GM19023 (cell line): Measurements from ENCODE around the gene ZNF746.
"Not testable (repeated sequence)": the region's sequence is repeated elsewhere in the genome, so short reads cannot be mapped to it uniquely, and the experiment has no call there.

Experiments
- ATAC-seq: cut with Tn5 transposase; IDR thresholded peaks from one replicate; pipeline ENCODE4 v1.9.1; 2021; ENCODE audit warnings: mild to moderate bottlenecking, moderate library complexity; ENCODE audit not compliant: unreplicated experiment

The ZNF746 gene

DNA sequence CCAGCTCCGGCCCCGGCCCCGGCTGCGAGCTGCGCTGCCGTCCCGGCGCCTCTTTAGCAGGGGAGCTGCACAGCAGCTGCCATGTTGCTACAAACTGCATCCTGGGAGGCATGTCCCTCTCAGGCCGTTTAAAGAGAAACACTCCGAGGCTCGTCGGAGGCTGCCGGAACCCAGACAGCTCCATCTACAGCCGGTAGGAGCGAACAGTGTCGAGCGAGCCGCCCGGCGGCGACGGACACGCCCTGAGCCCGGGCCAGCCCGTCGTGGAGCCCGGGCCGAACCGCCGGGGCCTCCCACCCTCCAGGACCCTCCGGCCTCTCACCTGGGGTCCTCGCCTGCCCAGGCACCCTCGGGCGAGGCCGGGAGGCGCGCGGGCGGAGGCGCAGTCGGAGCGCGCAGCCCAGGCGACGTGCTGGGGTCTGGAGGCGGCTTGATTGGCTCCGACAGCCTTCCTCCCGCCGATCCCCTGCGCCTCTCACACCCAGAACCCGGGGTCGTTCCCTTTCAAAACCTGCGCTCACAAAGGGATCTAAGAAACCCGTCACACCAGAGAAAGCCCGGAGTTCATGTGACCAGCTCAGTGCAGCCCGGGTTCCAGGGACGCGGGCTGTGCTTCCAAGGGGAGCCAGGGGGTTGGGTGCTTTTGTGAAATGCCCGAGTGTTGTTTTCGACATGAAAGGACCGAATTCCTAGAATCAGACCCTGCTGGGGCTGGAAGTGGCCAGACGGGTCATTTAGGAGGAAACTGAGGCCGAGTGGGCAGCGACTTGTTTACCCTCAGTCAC is 36.9 kb downstream of the ZNF746 start, which contains the start of gene ZNF777:
TSS of gene ZNF777 (minus strand) at position 570 of the 785 bp plus-strand sequence. CDS start 5,040 bp downstream, outside the sequence.
- peak; percentile 94 for ATAC-seq

DNA sequence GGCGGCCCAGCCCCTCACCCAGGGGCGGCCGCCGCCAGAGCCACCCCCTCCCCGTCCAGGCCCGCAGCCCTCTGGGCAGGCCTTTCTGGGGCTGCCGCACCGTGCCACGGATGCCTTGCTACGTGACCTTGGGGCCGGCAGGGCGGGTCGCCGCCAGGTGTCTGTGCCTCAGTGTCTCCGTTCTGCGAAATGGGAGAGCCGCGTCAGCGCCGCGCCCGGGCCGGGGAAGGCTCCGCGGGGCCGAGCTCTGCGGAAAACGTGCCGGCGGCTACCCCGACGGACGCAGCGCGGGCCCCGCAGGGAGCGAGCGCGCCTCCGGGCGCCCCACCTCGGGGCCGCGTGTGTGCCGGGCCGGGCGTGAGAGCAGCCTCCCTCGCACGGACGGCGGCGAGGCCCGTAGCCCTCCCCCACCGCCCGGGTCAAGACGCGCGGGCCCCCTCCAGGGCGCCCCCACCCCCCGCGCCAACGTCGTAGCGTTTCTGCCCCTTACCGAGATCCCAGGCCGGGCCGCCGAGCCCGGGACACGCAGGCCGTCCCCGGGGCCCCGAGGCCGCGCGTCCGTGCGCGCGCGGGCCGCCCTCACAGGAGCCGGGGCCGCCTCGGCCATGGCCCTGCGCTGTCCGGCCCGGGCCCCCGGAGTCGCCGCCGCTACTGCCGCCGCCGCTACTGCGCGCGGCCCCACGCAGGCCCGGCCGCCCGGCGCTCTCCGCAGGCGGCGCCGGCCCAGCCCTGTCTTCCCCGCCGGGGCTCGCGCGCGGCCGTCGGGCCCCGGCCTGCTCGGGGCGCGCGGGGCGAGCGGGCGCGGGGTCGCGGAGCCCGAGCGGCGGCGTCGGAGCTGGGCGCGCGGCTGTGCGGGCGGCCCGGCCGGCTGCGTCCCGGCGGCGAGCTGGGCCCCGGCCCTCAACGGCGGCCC is 37.8 kb downstream of the ZNF746 start:
- peak; percentile 33 for ATAC-seq

DNA sequence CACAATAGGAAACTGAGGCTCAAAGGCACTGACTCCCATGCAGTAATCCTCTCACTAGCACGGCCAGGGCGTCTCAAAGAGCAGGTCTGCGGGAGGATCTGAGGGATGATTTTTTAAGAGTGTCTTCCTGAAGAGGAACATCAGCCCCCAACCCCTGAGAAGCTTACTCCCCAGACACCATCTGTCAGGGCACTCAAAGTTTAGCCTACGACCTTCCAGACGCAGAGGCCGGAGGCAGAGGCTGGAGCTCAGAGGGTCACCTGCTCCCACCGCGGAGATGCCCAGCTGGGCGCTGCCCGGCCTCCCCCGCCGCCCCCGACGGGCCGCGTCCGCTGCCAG is 38.4 kb downstream of the ZNF746 start:
- ATAC-seq: no peak

DNA sequence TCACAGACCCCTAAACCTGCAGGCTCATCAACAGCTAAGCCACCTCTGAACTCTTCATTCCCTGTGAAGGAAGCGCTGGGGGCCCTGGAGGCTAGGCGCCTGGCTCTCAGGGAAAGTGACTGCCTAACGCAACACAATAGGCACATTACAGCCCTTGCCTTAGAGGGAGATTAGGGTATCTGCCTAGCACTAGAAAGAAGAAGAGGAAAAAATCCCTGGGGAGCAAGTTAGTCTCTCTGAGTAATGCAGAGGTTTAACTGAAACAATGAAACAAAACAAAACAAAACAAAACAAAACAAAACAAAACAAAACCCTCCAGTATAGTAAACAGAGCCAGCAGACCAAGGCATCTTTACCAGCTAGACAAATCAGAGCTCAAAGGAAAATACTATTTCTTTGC is 39.4 kb downstream of the ZNF746 start:
- ATAC-seq: no peak

DNA sequence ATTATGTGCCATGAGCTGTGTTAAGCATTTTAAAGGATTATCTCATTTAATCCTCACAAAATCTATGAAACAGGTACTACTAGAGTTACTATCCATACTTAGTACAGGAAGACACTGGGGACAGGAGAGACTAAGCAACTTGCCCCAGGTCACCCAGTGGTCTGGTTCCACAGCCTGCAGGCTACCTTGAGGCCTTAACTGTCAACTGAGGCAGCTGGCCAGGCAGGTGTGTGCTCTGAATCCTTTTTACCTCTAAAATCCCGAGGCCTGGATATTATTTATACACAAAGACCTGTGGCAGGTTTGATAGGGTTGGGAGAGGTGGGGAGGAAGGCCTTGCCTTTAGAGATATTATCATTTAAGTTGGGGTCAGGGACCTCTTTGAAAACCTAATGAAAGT is 39.8 kb downstream of the ZNF746 start:
- no peak for ATAC-seq

DNA sequence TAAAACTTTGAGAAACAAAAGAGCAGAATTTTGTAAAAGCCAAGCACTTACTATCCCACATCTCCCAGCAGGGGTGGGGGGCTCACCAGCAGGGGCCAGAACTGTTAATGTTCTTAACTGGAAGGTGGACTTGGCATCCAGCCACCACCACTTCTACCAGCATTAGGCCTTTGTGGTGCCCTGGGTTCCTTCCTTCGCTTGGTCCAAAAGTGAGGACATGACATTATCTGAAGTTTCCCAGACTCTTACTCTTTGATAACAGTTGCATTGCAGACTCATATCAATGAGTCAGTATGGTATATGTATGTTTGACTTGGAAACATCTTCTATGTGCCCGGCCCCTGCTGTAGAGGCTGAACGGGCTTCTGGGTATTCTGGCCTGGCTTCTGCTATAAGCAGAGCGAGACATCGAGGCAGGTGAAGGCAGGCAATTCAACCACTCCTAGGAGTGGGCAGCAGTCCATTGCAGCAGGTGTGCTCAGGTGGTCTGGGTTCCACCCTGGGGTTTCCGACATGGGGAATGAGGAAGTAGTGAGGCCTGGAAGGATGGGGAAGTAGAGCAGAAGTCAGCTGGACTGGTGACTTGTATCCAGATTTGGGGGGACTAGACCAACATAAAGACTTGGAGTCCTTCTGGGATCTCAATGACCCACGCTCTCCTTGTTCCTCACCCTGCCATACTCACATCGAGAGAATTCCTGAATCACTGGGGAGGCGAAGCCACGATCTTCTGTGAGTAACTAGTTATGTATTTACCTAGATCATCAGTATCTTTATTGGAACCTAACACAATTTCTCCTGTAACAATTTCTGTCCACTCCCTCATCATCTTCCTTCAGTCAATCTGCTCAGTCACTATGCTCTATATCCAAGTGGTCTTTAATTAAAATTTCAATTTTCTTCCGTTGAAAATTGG is 40.8 kb downstream of the ZNF746 start:
- no peak for ATAC-seq

DNA sequence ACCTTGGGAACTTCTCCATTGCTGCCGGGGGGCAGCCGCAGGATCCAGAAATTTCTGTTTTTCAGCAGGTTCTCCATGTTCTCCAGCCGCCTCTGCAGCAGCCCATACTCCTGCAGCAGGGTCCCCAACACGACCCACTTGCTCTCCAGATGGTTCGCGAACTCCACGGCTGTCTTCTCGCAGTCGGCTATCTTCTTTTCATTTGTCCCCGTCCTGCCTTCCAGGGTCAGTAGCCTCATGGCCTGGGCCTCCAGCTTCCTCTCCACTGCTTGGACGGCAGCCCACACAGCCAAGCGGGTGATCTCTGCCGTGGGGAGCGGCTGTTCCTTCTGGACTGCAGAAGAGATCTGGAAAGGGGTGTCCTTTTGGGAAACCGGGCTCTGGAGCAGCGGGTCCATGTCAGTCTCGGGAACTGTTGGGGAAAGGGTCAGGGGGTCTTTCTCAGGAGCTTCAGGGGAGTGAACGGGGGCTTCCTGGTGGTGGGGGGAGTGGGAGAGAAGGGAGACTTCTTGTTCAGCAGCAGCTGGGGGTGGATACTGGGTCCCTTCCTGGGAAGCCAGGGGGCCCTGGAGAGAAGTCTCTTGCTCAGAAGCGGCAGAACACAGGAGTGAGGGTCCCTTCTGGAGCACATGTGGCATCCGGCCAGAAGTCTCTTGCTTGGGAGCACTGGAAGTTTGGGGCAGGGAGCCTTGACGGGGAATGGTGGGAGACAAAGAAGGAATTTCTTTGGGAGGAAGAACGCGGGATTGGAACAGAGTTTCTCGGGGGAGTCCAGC is 42.2 kb downstream of the ZNF746 start:
- ATAC-seq: no peak

DNA sequence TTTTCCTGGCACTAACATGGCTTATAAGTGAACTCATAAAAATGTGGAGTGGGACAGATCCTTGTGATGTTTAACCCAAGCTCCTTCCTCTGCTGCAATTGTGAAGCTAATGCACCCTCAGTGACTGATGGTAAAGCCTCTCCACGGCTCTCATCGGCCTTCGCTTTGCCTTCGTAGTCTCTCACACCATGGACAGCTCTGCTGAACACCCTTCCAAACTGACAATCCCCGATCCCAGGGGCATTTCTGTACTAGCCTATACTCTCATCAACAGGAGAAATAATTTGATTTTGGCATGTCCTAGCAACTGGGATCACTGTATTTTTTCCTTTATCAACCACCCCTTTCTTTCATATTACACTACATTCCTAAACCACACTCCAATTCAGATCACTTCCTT is 42.9 kb downstream of the ZNF746 start:
- no peak for ATAC-seq

DNA sequence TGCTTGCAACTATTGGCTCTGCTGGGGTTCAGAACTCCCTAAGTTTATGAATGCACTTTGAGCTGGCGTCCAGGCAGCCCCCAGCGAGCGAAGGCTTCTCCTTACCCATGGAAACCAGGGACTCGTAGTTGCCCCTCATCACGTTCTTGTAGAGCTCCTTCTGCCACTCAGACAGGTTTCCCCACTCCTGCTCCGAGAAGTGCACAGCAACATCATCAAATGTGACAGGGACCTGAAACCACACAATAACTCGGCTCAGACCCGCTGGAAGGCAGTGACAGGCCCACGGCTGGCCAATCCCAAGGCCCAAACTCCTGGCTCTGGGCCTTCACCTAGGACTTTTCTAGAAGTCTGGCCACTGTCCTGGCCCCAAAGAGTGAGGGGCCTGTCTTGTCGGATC is 43.6 kb downstream of the ZNF746 start:
- ATAC-seq: no peak

DNA sequence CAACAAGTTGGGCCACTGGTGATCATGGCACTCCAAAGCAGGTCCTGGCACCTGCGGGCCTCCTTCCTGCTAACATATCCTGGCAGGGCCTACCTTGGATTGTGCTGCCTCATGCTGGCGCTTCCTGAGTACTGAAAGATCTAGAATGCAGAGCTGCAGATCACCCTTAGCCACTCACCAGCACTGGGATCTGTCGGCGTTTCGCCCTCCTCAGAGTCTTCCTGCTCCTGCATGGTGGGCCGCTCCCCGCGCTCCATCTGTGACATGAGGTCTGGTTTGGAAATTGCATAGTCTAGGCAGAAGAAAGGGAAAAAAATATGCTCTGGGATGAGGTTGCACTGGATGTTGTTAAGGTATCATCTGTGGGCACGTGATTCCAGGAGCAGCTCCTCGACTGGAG is 46.8 kb downstream of the ZNF746 start:
- ATAC-seq: no peak

DNA sequence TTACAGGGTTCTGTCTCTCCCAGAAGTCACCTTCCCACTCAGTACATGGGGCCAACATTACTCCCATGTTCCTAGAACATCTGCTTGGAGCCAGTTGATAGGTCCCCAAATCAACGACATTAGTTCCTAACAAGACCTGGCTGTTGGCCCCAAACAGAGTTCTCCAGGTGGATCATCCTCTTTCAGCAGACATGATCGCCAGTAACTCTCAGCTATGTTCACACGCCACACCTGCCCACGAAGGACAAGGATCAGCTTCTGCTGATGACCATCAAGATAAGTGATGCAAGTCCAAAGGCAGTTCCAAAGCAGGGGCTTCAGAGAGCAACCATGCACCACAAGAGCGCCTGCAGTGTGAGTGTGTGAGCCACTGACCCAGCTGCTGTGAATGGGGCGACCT is 47.7 kb downstream of the ZNF746 start:
- ATAC-seq: no peak

DNA sequence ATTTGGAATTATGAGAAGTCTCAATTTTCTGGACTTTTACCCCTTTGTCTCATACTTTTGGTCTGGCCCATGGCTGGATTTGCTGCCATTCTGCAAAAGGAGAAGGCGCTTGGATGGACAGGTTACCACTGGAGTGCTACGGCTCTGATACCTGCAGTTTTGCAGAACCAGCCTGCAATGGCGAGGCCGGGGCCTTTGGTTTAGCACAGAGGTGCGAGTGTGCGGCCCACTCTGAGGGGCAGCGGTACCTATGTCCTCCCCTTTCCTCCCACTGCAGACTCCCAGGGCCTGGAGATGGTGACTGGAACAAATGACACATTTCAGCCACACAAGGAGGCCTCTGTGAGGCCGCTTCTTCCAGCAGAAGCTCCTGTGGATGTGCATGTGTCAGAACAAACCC is 48.6 kb downstream of the ZNF746 start:
- ATAC-seq: no peak

DNA sequence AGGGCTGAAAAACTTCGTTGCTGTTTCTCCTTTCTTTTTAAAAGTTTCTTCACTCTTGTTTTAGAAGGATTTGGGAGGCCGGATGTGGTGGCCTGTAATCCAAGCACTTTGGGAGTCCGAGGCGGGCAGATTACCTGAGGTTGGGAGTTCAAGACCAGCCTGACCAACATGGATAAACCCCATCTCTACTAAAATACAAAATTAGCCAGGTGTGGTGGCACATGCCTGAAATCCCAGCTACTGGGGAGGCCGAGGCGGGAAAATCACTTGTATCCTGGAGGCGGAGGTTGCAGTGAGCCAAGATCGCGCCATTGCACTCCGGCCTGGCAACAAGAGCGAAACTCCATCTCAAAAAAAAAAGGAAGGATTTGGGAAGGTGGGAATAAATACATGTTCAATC is 51.6 kb downstream of the ZNF746 start:
- ATAC-seq: not testable (repeated sequence)

DNA sequence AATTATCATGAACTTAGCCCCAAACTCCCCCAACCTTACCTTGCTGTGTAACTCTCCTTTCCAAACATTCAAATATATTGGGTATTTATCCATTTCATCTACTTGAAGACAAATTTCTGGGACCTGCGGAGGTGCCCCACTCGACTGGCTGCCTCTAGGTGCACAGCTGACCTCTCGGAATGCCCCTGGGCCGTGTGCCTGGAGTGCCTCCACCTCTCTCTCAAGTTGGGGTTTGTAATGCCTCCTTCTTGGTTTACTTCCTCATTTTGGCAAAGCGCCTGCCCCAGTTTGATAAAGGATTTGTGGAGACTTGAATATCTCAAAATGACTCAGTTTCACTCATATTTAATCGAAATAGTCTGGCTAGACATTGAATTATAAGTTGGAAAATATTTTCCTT is 53.3 kb downstream of the ZNF746 start:
- no peak for ATAC-seq

DNA sequence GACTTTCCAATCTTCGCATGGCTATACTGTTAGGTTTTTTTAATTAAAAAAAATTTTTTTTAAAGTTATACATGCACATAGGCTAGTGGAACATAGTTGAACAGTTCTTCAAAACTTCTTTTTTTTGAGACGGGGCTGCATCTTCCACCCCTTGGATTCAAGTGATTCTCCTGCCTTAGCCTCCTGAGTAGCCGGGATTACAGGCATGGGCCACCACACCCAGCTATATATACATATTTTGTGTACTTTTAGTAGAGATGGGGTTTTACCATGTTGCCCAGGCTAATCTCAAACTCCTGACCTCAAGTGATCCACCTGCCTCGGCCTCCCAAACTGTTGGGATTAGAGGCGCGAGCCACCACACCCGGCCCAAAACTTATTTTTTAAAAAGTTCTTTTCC is 54.1 kb downstream of the ZNF746 start:
- ATAC-seq: no peak

DNA sequence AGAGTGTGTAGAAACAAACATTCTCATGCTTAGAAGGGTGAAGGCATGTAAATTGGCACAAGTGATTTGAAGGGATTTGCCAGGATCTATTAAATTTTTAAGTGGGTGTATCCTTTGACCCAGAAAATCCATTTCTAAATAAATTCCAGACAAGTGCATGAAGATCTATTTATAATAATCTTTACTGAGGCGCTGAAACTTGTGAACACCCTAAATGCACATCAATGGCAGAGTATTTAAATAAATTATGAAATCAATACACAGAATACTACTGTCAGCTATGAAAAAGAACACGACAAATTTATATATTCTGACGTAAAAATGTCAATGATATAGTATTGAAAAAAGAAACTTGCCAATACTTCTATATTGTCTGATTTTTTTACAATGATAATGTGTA is 54.7 kb downstream of the ZNF746 start:
- no peak for ATAC-seq

DNA sequence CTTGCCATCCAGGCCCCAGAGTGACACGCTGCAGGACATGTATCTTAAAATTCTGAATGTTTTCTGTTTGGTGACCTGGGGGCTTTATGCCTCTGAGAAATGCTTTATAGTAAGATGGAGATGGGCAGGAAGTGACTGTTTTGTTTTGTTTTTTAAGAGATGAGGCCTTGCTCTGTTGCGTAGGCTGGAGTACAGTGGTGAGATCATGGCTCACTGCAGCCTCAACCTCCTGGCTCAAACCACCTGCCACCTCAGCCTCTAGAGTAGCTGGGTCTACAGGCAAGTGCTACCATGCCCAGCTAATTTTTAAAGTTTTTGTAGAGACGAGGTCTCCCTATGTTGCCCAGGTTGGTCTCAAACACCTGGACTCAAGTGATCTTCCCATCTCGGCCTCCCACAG is 57.4 kb downstream of the ZNF746 start:
- ATAC-seq: no peak

DNA sequence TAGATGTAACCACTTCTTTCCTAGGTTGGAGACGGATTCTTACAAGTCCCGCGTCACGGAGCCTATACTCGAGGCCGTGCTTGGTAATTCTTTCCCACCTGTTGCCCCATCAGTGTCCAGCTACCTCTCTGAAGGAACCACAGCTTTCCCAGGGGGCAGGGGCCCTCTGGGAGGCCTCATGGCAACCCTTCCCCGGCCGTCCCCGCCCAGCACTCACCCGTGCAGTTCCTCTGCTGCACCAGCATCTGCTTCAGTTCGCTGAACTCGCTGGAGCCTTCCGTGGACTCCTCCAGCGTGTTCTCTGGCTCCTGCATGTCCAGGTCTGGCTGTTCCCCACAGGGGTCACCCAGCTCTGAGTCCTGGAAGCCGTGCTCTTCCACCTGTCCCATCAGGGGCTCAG is 61.3 kb downstream of the ZNF746 start:
- no peak for ATAC-seq

DNA sequence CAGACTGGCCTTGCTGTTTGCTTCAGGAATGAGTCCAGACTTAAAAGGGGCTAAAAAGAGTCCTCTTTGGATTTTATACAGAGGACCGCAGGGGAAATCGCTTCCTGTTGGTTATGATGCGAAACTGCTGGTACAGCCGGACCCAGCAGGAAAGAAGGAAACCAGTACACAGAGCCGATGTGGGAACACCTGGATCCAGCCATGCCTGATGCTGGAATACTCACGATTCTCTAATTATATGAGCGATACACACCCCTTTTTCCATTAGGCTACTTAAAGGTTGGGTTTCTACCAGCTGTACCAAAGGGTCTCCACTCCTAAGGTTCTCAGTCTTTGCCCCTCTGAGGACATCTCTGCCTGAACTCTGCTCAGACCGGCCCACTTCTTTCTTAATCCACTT is 64.5 kb downstream of the ZNF746 start:
- no peak for ATAC-seq

DNA sequence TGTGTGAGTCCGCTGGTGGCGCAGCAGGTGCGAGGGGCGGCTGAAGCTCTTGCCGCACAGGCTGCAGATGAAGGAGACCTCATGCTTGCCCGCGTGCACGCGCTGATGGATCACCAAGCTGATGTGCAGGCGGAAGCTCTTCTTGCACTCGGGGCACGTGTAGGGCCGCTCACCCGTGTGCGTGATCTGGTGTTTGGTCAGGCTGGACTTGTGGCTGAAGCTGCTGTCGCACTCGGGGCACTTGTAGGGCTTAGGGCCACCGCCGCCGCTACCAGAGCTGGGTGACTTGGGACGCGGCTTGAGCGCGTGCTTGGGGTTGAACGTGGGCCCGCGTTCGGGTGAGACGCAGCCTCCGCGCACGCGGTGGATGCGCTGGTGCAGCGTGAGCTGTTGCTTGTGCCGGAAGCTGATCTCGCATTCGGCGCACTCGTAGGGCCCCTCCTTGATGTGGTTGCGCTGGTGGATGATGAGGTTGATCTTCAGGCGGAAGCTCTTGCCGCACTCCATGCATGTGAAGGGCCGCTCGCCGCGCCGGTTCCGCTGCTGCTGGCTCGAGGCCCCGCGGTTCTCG is 65.4 kb downstream of the ZNF746 start:
- no peak for ATAC-seq
